DND-41 (cell line): ENCODE measurements around the gene MIS18A.

Experiments used
- EZH2 ChIP-seq: IDR thresholded peaks from 3 replicates; pipeline ENCODE4 v1.6.1; 2012; ENCODE audit warnings: borderline replicate concordance, low read depth, mild to moderate bottlenecking, moderate library complexity, low read length, inconsistent platforms; ENCODE audit not compliant: severe bottlenecking
- TF ChIP-seq, protein P1 (sequence below): IDR thresholded peaks from 2 replicates; pipeline ENCODE4 v1.5.1; 2012; ENCODE audit warnings: borderline replicate concordance, low read length, moderate library complexity, mild to moderate bottlenecking; ENCODE audit not compliant: poor library complexity, severe bottlenecking; ENCODE audit errors: extremely low read depth

- TF ChIP-seq EZH2 = no peak
- TF ChIP-seq, protein P1, sequence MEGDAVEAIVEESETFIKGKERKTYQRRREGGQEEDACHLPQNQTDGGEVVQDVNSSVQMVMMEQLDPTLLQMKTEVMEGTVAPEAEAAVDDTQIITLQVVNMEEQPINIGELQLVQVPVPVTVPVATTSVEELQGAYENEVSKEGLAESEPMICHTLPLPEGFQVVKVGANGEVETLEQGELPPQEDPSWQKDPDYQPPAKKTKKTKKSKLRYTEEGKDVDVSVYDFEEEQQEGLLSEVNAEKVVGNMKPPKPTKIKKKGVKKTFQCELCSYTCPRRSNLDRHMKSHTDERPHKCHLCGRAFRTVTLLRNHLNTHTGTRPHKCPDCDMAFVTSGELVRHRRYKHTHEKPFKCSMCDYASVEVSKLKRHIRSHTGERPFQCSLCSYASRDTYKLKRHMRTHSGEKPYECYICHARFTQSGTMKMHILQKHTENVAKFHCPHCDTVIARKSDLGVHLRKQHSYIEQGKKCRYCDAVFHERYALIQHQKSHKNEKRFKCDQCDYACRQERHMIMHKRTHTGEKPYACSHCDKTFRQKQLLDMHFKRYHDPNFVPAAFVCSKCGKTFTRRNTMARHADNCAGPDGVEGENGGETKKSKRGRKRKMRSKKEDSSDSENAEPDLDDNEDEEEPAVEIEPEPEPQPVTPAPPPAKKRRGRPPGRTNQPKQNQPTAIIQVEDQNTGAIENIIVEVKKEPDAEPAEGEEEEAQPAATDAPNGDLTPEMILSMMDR = no peak
These were observed 36.8 kb upstream of the MIS18A start for GRCh38 chr21:32315511-32316281.
